Endothelial cell of umbilical vein (primary cell): ENCODE measurements around the gene IGFBPL1. TPM values are rescaled to one million over a fixed set of nuclear protein-coding genes. Genes with fewer than 3 reads are reported as not detected.

Source experiments
- BruUV-seq: library from RNA; stranded (reverse); fragments of 400-500 nt; replicated peaks from 2 replicates; lab custom pipeline; 2021; lab: Mats Ljungman, UMichigan
- CTCF ChIA-PET: fragments of 300-600, 350-600 bp; sonication (Branson Sonifier 250); formaldehyde crosslinking; loops from one replicate; lab custom pipeline; 2021; ENCODE audit warnings: antibody characterized with exemption, inconsistent platforms; lab: Charles Lee
- POLR2A ChIA-PET: fragments of 300-600, 350-600 bp; sonication (Branson Sonifier 250); formaldehyde crosslinking; loops from one replicate; lab custom pipeline; 2021; ENCODE audit warnings: antibody characterized with exemption, inconsistent platforms; lab: Charles Lee
- DNase-seq: peaks from one replicate; pipeline ENCODE4 v3.0.0-alpha.2; 2011; ENCODE audit warnings: low read depth, low spot score
- FAIRE-seq: peaks from 2 replicates; lab custom pipeline; 2011; peaks lifted over from hg19 to GRCh38; lab: Jason Lieb, UNC
- H2AFZ ChIP-seq: 2 replicates; pipeline ENCODE4 v1.6.0; 2012; ENCODE audit warnings: low read depth, low read length, control low read depth, inconsistent platforms
- H3K27ac ChIP-seq: 2 replicates; pipeline ENCODE4 v1.5.1; 2011; ENCODE audit warnings: low read depth, mild to moderate bottlenecking, control low read depth, low read length, moderate library complexity; ENCODE audit not compliant: insufficient read depth
- H3K27me3 ChIP-seq, 2 experiments: 2 replicates each; pipeline versions ENCODE4 v1.6.0 to v1.6.1; 2011; ENCODE audit warnings: low read length in 2 of 2, mixed read lengths in 1 of 2; ENCODE audit not compliant: control insufficient read depth in 2 of 2, insufficient read depth in 2 of 2
- H3K36me3 ChIP-seq, 2 experiments: 2 replicates in 1 of 2; 3 replicates in 1 of 2; pipeline ENCODE4 v1.5.1; 2011; ENCODE audit warnings: low read length in 2 of 2, mild to moderate bottlenecking in 1 of 2, moderate library complexity in 1 of 2; ENCODE audit not compliant: control insufficient read depth in 2 of 2, insufficient read depth in 2 of 2; ENCODE audit errors: extremely low read depth in 1 of 2
- H3K4me1 ChIP-seq: 3 replicates; pipeline ENCODE4 v1.5.1; 2011; ENCODE audit warnings: mild to moderate bottlenecking, low read length; ENCODE audit not compliant: control insufficient read depth, insufficient read depth; ENCODE audit errors: extremely low read depth
- H3K4me2 ChIP-seq: 2 replicates; pipeline ENCODE4 v1.6.1; 2011; ENCODE audit warnings: low read length, control low read depth, mixed read lengths; ENCODE audit not compliant: insufficient read depth
- H3K4me3 ChIP-seq, 3 experiments: fragments of 200-600 bp in 1 of 3; sonication (generic), shearing (Covaris generic) in 1 of 3; replicated peaks in 1 of 3; 2 replicates each; pipeline ENCODE4 v1.5.1; 2011 to 2016; ENCODE audit warnings: control low read depth in 3 of 3, low read length in 3 of 3, mild to moderate bottlenecking in 2 of 3, inconsistent platforms in 1 of 3, low read depth in 1 of 3, moderate library complexity in 1 of 3; ENCODE audit not compliant: insufficient read depth in 1 of 3
- H3K79me2 ChIP-seq: 2 replicates; pipeline ENCODE4 v1.6.0; 2012; ENCODE audit warnings: low read length, inconsistent platforms; ENCODE audit not compliant: control insufficient read depth, insufficient read depth
- H3K9ac ChIP-seq: replicated peaks from 2 replicates; pipeline ENCODE3; 2011; ENCODE audit warnings: low read length, control low read depth; ENCODE audit not compliant: insufficient read depth; ENCODE audit errors: extremely low read depth
- H3K9me1 ChIP-seq: replicated peaks from 3 replicates; pipeline ENCODE4 v1.6.0; 2011; ENCODE audit warnings: mild to moderate bottlenecking, low read length; ENCODE audit not compliant: control insufficient read depth, insufficient read depth; ENCODE audit errors: extremely low read depth
- H3K9me3 ChIP-seq: replicated peaks from 2 replicates; pipeline ENCODE4 v1.5.1; 2012; ENCODE audit warnings: low read length, inconsistent platforms; ENCODE audit not compliant: control insufficient read depth, insufficient read depth
- H4K20me1 ChIP-seq: replicated peaks from 2 replicates; pipeline ENCODE3; 2011; ENCODE audit warnings: mild to moderate bottlenecking, low read length; ENCODE audit not compliant: control insufficient read depth, insufficient read depth; ENCODE audit errors: extremely low read depth
- EZH2 ChIP-seq: IDR thresholded peaks from 2 replicates; pipeline ENCODE4 v1.6.1; 2012; ENCODE audit warnings: borderline replicate concordance, low read depth, mild to moderate bottlenecking, moderate library complexity, low read length, inconsistent platforms; ENCODE audit not compliant: severe bottlenecking
- FOS ChIP-seq: IDR thresholded peaks from 2 replicates; pipeline ENCODE4 v1.6.1; 2011; ENCODE audit warnings: mild to moderate bottlenecking, low read length, moderate library complexity, borderline replicate concordance; ENCODE audit not compliant: insufficient read depth
- GATA2 ChIP-seq: IDR thresholded peaks from 2 replicates; pipeline ENCODE4 v1.7.0; 2011; ENCODE audit warnings: low read depth, mild to moderate bottlenecking, moderate library complexity, mixed read lengths, low read length; ENCODE audit not compliant: insufficient read length, insufficient read depth
- JUN ChIP-seq: IDR thresholded peaks from 2 replicates; pipeline ENCODE4 v1.6.1; 2011; ENCODE audit warnings: borderline replicate concordance, low read depth; ENCODE audit not compliant: insufficient read length, insufficient read depth
- MYC ChIP-seq: IDR thresholded peaks from one replicate; pipeline ENCODE4 v1.6.1; 2011; ENCODE audit warnings: mild to moderate bottlenecking, low read depth, low read length
- POLR2A ChIP-seq: IDR thresholded peaks from 2 replicates; pipeline ENCODE4 v1.6.1; 2012; ENCODE audit warnings: low read depth, mild to moderate bottlenecking, control low read depth, low read length
- POLR2AphosphoS5 ChIP-seq: IDR thresholded peaks from 2 replicates; pipeline ENCODE4 v1.6.1; 2012; ENCODE audit warnings: low read depth, mild to moderate bottlenecking, control low read depth, low read length, moderate library complexity; ENCODE audit not compliant: insufficient read depth
- dilution Hi-C: fragments of 300-500 bp; cut with MboI; formaldehyde crosslinking; loops from one replicate; pipeline ENCODE4 v1.15.0; 2019; ENCODE audit warnings: low sequenced_read_pairs; ENCODE audit not compliant: extremely low pct_ligation_motif_present
- intact Hi-C: fragments of 100-400 bp; cut with micrococcal nuclease; formaldehyde crosslinking; loops from one replicate; pipeline ENCODE4 v1.10.0; 2022
- polyA plus RNA-seq, 4 experiments: library from polyadenylated mRNA; depleted of rRNA in 3 of 4; stranded (reverse) in 3 of 4; unstranded in 1 of 4; fragments of >200 nt; gene quantifications; 2 replicates each; pipeline versions ENCODE4 v1.2.1 to v1.2.3, GENCODE V29; 2011 to 2012; ENCODE audit warnings: missing spikeins in 1 of 4
- total RNA-seq: library from RNA; stranded (reverse); gene quantifications from 2 replicates; pipeline ENCODE4 v1.2.3, GENCODE V29; 2021
- TF ChIP-seq, protein P1 (sequence below), 2 donors: IDR thresholded peaks; 1 replicate in 1 of 2; 2 replicates in 1 of 2; pipeline ENCODE4 v1.5.1; 2011; ENCODE audit warnings: low read length in 2 of 2, mild to moderate bottlenecking in 2 of 2, moderate library complexity in 2 of 2, control low read depth in 1 of 2, inconsistent platforms in 1 of 2, low read depth in 1 of 2; ENCODE audit not compliant: insufficient read depth in 1 of 2; ENCODE audit errors: extremely low read depth in 1 of 2
- TF ChIP-seq, protein P2 (sequence below): IDR thresholded peaks from 2 replicates; pipeline ENCODE4 v1.6.1; 2011; ENCODE audit not compliant: insufficient read depth, insufficient read length

The IGFBPL1 gene
- total and polyA plus RNA-seq, 2 donors (not counting 3 experiments of a cell fraction or from before 2014, with no cell fraction given), result not detected

DNA sequence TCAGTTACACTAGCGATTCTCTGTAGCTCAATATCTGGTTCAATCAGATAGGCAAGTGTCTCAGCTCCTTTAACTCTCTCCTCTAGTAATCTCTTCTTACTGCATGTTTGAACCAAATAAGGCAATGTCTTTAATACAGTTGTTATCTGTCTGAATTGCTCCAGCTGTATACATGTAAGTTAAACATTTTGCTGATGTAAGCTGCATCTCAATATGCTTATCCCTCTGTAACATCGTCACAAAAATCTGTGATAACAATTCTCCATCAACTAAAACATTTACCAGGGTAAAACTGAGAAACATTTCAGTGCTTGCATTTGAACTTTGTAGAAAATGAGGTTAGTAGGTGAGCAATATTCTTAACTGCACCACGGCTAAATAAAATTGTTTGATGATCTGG is 29.6 kb upstream of the IGFBPL1 start:
- TF ChIP-seq GATA2 (no peak), POLR2A (no peak), MYC (no peak), EZH2 (no peak), JUN (no peak), POLR2AphosphoS5 (no peak), FOS (no peak)
- TF ChIP-seq, protein P1, sequence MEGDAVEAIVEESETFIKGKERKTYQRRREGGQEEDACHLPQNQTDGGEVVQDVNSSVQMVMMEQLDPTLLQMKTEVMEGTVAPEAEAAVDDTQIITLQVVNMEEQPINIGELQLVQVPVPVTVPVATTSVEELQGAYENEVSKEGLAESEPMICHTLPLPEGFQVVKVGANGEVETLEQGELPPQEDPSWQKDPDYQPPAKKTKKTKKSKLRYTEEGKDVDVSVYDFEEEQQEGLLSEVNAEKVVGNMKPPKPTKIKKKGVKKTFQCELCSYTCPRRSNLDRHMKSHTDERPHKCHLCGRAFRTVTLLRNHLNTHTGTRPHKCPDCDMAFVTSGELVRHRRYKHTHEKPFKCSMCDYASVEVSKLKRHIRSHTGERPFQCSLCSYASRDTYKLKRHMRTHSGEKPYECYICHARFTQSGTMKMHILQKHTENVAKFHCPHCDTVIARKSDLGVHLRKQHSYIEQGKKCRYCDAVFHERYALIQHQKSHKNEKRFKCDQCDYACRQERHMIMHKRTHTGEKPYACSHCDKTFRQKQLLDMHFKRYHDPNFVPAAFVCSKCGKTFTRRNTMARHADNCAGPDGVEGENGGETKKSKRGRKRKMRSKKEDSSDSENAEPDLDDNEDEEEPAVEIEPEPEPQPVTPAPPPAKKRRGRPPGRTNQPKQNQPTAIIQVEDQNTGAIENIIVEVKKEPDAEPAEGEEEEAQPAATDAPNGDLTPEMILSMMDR (IDR thresholded peaks at IDR 0.05; ENCODE audit: extremely low read depth in 1 of 2, insufficient read depth in 1 of 2, low read depth in 1 of 2, low read length in 2 of 2), result no peak
- TF ChIP-seq, protein P2, sequence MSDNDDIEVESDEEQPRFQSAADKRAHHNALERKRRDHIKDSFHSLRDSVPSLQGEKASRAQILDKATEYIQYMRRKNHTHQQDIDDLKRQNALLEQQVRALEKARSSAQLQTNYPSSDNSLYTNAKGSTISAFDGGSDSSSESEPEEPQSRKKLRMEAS, result no peak
- intact Hi-C loops, result no loop called here
- CTCF ChIA-PET, result no interaction called here

More for the DNA sequence above, 29.6 kb upstream of the IGFBPL1 start:
- Histone ChIP-seq H3K79me2 (no peaks in the 10 kb centered on the region), H3K9me3 (no peaks in the 10 kb centered on the region), H3K4me1 (no peaks in the 10 kb centered on the region), H2AFZ (no peak overlapping the region), H3K27me3 (peaks cover 3 to 8% of the 10 kb centered on the region in 2 experiments), H3K9me1 (no peaks in the 10 kb centered on the region), H3K27ac (no peak overlapping the region), H3K4me3 (no peak overlapping the region), H3K4me2 (no peak overlapping the region), H3K9ac (no peak overlapping the region), H3K36me3 (no peaks in the 10 kb centered on the region), H4K20me1 (no peaks in the 10 kb centered on the region)
- dilution Hi-C loops, result no loop called here
- BruUV-seq, result no TSS peak
- POLR2A ChIA-PET, result no interaction called here
- FAIRE-seq (no peak), DNase-seq (no peak)
